ENCODE data around the gene MCCC2.

- TF ChIP-seq TAF1 (IDR thresholded peaks at IDR 0.05; ENCODE audit: low read depth, low read length) (no peak), POLR2A (IDR thresholded peaks at IDR 0.05; ENCODE audit: low read depth, low read length) (no peak), POLR2AphosphoS5 (IDR thresholded peaks at IDR 0.05; ENCODE audit: low read depth, low read length) (no peak)
Observed at GRCh38 chr5:71699233-71699632, 112.1 kb downstream of the MCCC2 start.

Measured in GM12891 (cell line).